ENCODE measurements around the gene KIF22. TPM values are rescaled to one million over a fixed set of nuclear protein-coding genes. Genes with fewer than 3 reads are reported as not detected.
"Not testable (repeated sequence)": the region's sequence is repeated elsewhere in the genome, so short reads cannot be mapped to it uniquely, and the experiment has no call there.

Gene KIF22
- polyA plus RNA-seq, 1 of the 3 experiments (the other 2 are of a cell fraction), result 64.1 TPM

DNA sequence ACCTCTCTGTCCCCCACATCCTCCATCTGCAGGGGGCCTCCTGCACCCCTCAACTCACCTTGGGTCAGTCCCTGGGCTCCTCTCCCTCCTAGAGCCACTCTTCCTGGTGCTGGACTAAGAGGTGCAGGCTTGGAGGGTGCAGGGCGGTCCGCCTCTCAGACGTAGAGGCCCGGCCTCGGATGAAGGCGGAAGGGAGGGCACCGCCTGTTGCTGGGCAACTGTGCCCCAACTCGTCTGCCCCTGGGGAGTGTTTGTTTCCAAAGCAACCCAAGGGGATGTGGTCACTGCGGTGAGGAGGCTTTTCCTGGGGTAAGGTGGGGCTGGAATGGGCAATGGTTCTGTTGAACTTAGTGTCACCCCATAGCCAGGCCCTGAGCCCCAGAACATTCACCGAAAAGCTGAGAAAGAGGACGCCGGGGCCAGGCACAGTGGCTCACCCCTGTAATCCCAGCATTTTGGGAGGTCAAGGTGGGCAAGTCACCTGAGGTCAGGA is 44.7 kb upstream of the KIF22 start, which contains the start of gene C16orf54 (continued):
- TF ChIP-seq, protein P1, sequence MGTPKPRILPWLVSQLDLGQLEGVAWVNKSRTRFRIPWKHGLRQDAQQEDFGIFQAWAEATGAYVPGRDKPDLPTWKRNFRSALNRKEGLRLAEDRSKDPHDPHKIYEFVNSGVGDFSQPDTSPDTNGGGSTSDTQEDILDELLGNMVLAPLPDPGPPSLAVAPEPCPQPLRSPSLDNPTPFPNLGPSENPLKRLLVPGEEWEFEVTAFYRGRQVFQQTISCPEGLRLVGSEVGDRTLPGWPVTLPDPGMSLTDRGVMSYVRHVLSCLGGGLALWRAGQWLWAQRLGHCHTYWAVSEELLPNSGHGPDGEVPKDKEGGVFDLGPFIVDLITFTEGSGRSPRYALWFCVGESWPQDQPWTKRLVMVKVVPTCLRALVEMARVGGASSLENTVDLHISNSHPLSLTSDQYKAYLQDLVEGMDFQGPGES (IDR thresholded peaks at IDR 0.05; ENCODE audit: low read depth, low read length), result no peak
- TF ChIP-seq, protein P2, sequence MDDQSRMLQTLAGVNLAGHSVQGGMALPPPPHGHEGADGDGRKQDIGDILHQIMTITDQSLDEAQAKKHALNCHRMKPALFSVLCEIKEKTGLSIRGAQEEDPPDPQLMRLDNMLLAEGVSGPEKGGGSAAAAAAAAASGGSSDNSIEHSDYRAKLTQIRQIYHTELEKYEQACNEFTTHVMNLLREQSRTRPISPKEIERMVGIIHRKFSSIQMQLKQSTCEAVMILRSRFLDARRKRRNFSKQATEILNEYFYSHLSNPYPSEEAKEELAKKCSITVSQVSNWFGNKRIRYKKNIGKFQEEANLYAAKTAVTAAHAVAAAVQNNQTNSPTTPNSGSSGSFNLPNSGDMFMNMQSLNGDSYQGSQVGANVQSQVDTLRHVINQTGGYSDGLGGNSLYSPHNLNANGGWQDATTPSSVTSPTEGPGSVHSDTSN (IDR thresholded peaks at IDR 0.05), result no peak
- TF ChIP-seq ZBTB33 (IDR thresholded peaks at IDR 0.05; ENCODE audit: borderline replicate concordance, low read depth), result no peak

DNA sequence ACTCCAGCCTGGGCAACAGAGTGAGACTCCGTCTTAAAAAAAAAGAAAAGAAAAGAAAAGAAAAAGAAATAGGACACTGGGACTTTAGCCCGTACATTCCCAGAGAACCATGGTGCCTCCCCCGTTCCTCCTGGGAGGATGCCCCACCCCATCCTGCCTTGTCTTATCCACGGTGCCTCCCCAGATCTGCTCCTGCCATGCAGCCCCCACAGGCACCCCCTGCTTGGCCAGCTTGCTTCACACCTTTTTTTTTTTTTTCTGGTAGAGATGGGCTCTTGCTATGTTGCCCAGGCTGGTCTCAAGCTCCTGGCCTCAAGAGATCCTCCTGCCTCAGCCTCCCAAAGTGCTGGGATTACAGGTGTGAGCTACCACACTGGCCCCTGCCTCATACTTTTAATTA is 44.0 kb upstream of the KIF22 start:
- H3K27ac ChIP-seq (ENCODE audit: low read depth in 2 of 2, low read length in 1 of 2); H3K27me3 ChIP-seq (ENCODE audit: insufficient read depth); H3K79me2 ChIP-seq (ENCODE audit: insufficient read depth); H3K9me2 ChIP-seq; H2AFZ ChIP-seq (ENCODE audit: low read depth); H4K20me1 ChIP-seq (ENCODE audit: insufficient read depth); H3K4me2 ChIP-seq; H3K36me3 ChIP-seq (replicated peaks in 1 of 2; ENCODE audit: control insufficient read depth in 1 of 2, insufficient read depth in 2 of 2, low read length in 1 of 2); CTCF ChIA-PET; POLR2A ChIA-PET; H3F3A ChIP-seq (replicated peaks; ENCODE audit: insufficient read depth); H3K9me3 ChIP-seq; H3K4me3 ChIP-seq (ENCODE audit: low read depth in 2 of 2, low read length in 1 of 2); H3K9ac ChIP-seq; DNase-seq; H3K4me1 ChIP-seq (ENCODE audit: control insufficient read depth in 1 of 2, insufficient read depth in 2 of 2, low read depth in 1 of 2, low read length in 1 of 2): not testable (repeated sequence)
- 83% methylated on average over 4 of the region's 4 CpGs for WGBS (ENCODE audit: low lambda C conversion rate)

GRCh38 chr16:29747947-29748759 is 42.4 kb upstream of the KIF22 start:
- H3F3A ChIP-seq (replicated peaks; ENCODE audit: insufficient read depth), result no peaks in the 10 kb centered on the region
- H3K9me2 ChIP-seq, result no peaks in the 10 kb centered on the region
- no peaks in the 10 kb centered on the region for H3K27me3 ChIP-seq (ENCODE audit: insufficient read depth)
- no peaks in the 10 kb centered on the region for H3K79me2 ChIP-seq (ENCODE audit: insufficient read depth)
- H3K4me2 ChIP-seq, result no peak overlapping the region
- ChIA-PET CTCF (interaction anchor here (1.1 to 1.9 kb wide), 4 partner anchors 9 to 42 kb away, joined by 3 to 7 read pairs (median 4); no protein-coding TSS in a partner anchor), POLR2A (no interaction called here)
- TF ChIP-seq FOXM1 (IDR thresholded peaks at IDR 0.05; ENCODE audit: low read depth), result no peak
- TF ChIP-seq POLR2AphosphoS5 (IDR thresholded peaks at IDR 0.05; ENCODE audit: low read depth, low read length), result no peak
- no peak for TF ChIP-seq GABPA (IDR thresholded peaks at IDR 0.05; ENCODE audit: low read depth)
- no peak for TF ChIP-seq NRF1 (IDR thresholded peaks at IDR 0.05; ENCODE audit: low read depth, low read length)
- no peak for TF ChIP-seq SIN3A (IDR thresholded peaks at IDR 0.05; ENCODE audit: borderline replicate concordance, low read depth, low read length)
- TF ChIP-seq, protein P3, sequence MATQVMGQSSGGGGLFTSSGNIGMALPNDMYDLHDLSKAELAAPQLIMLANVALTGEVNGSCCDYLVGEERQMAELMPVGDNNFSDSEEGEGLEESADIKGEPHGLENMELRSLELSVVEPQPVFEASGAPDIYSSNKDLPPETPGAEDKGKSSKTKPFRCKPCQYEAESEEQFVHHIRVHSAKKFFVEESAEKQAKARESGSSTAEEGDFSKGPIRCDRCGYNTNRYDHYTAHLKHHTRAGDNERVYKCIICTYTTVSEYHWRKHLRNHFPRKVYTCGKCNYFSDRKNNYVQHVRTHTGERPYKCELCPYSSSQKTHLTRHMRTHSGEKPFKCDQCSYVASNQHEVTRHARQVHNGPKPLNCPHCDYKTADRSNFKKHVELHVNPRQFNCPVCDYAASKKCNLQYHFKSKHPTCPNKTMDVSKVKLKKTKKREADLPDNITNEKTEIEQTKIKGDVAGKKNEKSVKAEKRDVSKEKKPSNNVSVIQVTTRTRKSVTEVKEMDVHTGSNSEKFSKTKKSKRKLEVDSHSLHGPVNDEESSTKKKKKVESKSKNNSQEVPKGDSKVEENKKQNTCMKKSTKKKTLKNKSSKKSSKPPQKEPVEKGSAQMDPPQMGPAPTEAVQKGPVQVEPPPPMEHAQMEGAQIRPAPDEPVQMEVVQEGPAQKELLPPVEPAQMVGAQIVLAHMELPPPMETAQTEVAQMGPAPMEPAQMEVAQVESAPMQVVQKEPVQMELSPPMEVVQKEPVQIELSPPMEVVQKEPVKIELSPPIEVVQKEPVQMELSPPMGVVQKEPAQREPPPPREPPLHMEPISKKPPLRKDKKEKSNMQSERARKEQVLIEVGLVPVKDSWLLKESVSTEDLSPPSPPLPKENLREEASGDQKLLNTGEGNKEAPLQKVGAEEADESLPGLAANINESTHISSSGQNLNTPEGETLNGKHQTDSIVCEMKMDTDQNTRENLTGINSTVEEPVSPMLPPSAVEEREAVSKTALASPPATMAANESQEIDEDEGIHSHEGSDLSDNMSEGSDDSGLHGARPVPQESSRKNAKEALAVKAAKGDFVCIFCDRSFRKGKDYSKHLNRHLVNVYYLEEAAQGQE (IDR thresholded peaks at IDR 0.05; ENCODE audit: low read depth, low read length), result no peak
- no peak for TF ChIP-seq FOSL2 (IDR thresholded peaks at IDR 0.05; ENCODE audit: borderline replicate concordance, low read depth)
- TF ChIP-seq, protein P4, sequence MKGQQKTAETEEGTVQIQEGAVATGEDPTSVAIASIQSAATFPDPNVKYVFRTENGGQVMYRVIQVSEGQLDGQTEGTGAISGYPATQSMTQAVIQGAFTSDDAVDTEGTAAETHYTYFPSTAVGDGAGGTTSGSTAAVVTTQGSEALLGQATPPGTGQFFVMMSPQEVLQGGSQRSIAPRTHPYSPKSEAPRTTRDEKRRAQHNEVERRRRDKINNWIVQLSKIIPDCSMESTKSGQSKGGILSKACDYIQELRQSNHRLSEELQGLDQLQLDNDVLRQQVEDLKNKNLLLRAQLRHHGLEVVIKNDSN (IDR thresholded peaks at IDR 0.05; ENCODE audit: borderline replicate concordance, low read depth), result no peak
- no peak overlapping the region for H2AFZ ChIP-seq (ENCODE audit: low read depth)
- DNase-seq, result no peak
- H3K9ac ChIP-seq, result no peak overlapping the region
- H4K20me1 ChIP-seq (ENCODE audit: insufficient read depth), result no peaks in the 10 kb centered on the region
- H3K36me3 ChIP-seq (replicated peaks in 1 of 2; ENCODE audit: control insufficient read depth in 1 of 2, insufficient read depth in 2 of 2, low read length in 1 of 2), result no peaks in the 10 kb centered on the region
- H3K9me3 ChIP-seq, result no peaks in the 10 kb centered on the region
- H3K4me3 ChIP-seq (ENCODE audit: low read depth in 2 of 2, low read length in 1 of 2), result no peak overlapping the region
- no peak overlapping the region for H3K27ac ChIP-seq (ENCODE audit: low read depth in 2 of 2, low read length in 1 of 2)
- no peaks in the 10 kb centered on the region for H3K4me1 ChIP-seq (ENCODE audit: control insufficient read depth in 1 of 2, insufficient read depth in 2 of 2, low read depth in 1 of 2, low read length in 1 of 2)
- WGBS (ENCODE audit: low lambda C conversion rate), result 90% methylated on average over 10 of the region's 30 CpGs

Measured in SK-N-SH (cell line).